HepG2 (cell line): ENCODE measurements around the gene PCP4L1. TPM values are rescaled to one million over a fixed set of nuclear protein-coding genes. Genes with fewer than 3 reads are reported as not detected.

Experiments used
- ATAC-seq: fragments of 200-7000 bp; cut with Tn5 transposase; 3 replicates; pipeline ENCODE4 v1.9.1; 2020; ENCODE audit warnings: mild to moderate bottlenecking, moderate library complexity
- BruUV-seq: library from RNA; stranded (reverse); fragments of 400-500 nt; replicated peaks from 2 replicates; lab custom pipeline; 2021; lab: Mats Ljungman, UMichigan
- CTCF ChIA-PET: fragments of 300-600 bp; formaldehyde crosslinking; extraction: SDS; loops from one replicate; lab custom pipeline; 2021; ENCODE audit warnings: low total read pairs, inconsistent platforms, low intra/inter-chr PET ratio; lab: Yijun Ruan, JAX
- POLR2A ChIA-PET: fragments of 350-600 bp; sonication (Branson Sonifier 250); formaldehyde crosslinking; loops from one replicate; lab custom pipeline; 2020; ENCODE audit warnings: antibody characterized with exemption, inconsistent platforms; lab: Yijun Ruan, JAX
- DNase-seq: peaks from one replicate; pipeline ENCODE4 v3.0.0-alpha.2; 2015; ENCODE audit warnings: low spot score
- FAIRE-seq: peaks from 3 replicates; lab custom pipeline; 2011; peaks lifted over from hg19 to GRCh38; lab: Jason Lieb, UNC
- H2AFZ ChIP-seq: one replicate; pipeline ENCODE4 v1.6.1; 2011; ENCODE audit warnings: low read length, inconsistent platforms
- H3K27ac ChIP-seq: fragments of 300-600 bp; 3 replicates; pipeline ENCODE4 v1.8.0; 2011; ENCODE audit warnings: mixed run types, mild to moderate bottlenecking, mixed read lengths, low read length, inconsistent platforms; ENCODE audit not compliant: insufficient read depth; ENCODE audit errors: extremely low read length
- H3K27me3 ChIP-seq, 2 experiments: fragments of 200-600 bp in 1 of 2; 2 replicates in 1 of 2; 3 replicates in 1 of 2; pipeline versions ENCODE4 v1.6.0 to v1.8.0; 2011; ENCODE audit warnings: low read length in 2 of 2, mild to moderate bottlenecking in 2 of 2, moderate library complexity in 2 of 2, inconsistent platforms in 1 of 2; ENCODE audit not compliant: insufficient read depth in 2 of 2, control insufficient read depth in 1 of 2
- H3K36me3 ChIP-seq, 2 experiments: fragments of 200-600 bp in 1 of 2; replicated peaks in 1 of 2; 2 replicates in 1 of 2; 3 replicates in 1 of 2; pipeline versions ENCODE4 v1.5.1 to v1.8.0; 2011; ENCODE audit warnings: low read length in 2 of 2, inconsistent platforms in 1 of 2; ENCODE audit not compliant: insufficient read depth in 2 of 2, control insufficient read depth in 1 of 2
- H3K4me1 ChIP-seq: 2 replicates; pipeline ENCODE4 v1.5.1; 2012; ENCODE audit warnings: low read length, inconsistent platforms; ENCODE audit not compliant: insufficient read depth
- H3K4me2 ChIP-seq: 2 replicates; pipeline ENCODE4 v1.6.0; 2011; ENCODE audit warnings: low read depth, low read length, inconsistent platforms
- H3K4me3 ChIP-seq, 3 experiments: fragments of 200-600 bp in 1 of 3; sonication (generic), shearing (Covaris generic) in 1 of 3; replicated peaks in 1 of 3; 2 replicates each; pipeline ENCODE4 v1.5.1; 2011 to 2016; ENCODE audit warnings: low read length in 3 of 3, inconsistent platforms in 2 of 3, low read depth in 2 of 3, mild to moderate bottlenecking in 2 of 3, control low read depth in 1 of 3, mixed read lengths in 1 of 3; ENCODE audit not compliant: insufficient read depth in 1 of 3
- H3K79me2 ChIP-seq: one replicate; pipeline ENCODE4 v1.6.1; 2011; ENCODE audit warnings: low read length, inconsistent platforms; ENCODE audit not compliant: insufficient read depth
- H3K9ac ChIP-seq: 2 replicates; pipeline ENCODE4 v1.6.0; 2011; ENCODE audit warnings: mild to moderate bottlenecking, low read depth, low read length, inconsistent platforms; ENCODE audit not compliant: insufficient read depth
- H3K9me3 ChIP-seq: 2 replicates; pipeline ENCODE4 v1.5.1; 2012; ENCODE audit warnings: mild to moderate bottlenecking, low read length
- H4K20me1 ChIP-seq: 2 replicates; pipeline ENCODE4 v1.6.0; 2011; ENCODE audit warnings: inconsistent platforms, mild to moderate bottlenecking, low read length, moderate library complexity; ENCODE audit not compliant: insufficient read depth
- CEBPB ChIP-seq: IDR thresholded peaks from 2 replicates; pipeline ENCODE4 v1.6.1; 2011; ENCODE audit warnings: low read depth, low read length, improper control_type of control experiment, borderline replicate concordance
- ZNF33B ChIP-seq: sonication (generic); formaldehyde crosslinking; IDR thresholded peaks from 2 replicates; pipeline ENCODE4 v1.5.1; 2020; ENCODE audit warnings: mild to moderate bottlenecking, missing genetic modification reagents
- WGBS: methylation state at CpG from one replicate; pipeline ENCODE4 v1.1.6; 2017; ENCODE audit warnings: low lambda C conversion rate; 5-methylcytosine and 5-hydroxymethylcytosine counted together
- in situ Hi-C: cut with HindIII; loops from 2 replicates; pipeline ENCODE4 v1.10.0; 2017; ENCODE audit warnings: low pct_unique_long_range_greater_than_20kb; ENCODE audit not compliant: extremely low pct_ligation_motif_present
- intact Hi-C: fragments of 100-400 bp; cut with micrococcal nuclease; formaldehyde crosslinking; loops from one replicate; pipeline ENCODE4 v1.10.0; 2022; ENCODE audit not compliant: unreplicated experiment
- microRNA-seq: library from miRNA; unstranded; fragments of <30 nt; microRNA quantifications from one replicate; pipeline ENCODE4, GENCODE V29; 2020
- polyA plus RNA-seq, 8 experiments: library from polyadenylated mRNA; depleted of rRNA in 3 of 8; stranded (reverse) in 7 of 8; unstranded in 1 of 8; fragments of >200 nt; fragmentation: Illumina TruSeq in 4 of 8; extraction: Trizol in 4 of 8; gene quantifications; 2 replicates each; pipeline versions ENCODE4 v1.2.1 to v1.2.3, GENCODE V29; 2011 to 2016; ENCODE audit warnings: low read depth in 4 of 8, missing spikeins in 1 of 8, mixed read lengths in 1 of 8; ENCODE audit not compliant: insufficient read depth in 1 of 8
- total RNA-seq, 5 experiments: library from RNA; depleted of rRNA; stranded (reverse); fragments of >200 nt; fragmentation: Illumina TruSeq; extraction: Trizol; gene quantifications; 2 replicates each; pipeline ENCODE4 v1.2.3, GENCODE V29; 2016; ENCODE audit warnings: low read depth in 1 of 5

Gene PCP4L1
- total and polyA plus RNA-seq, 2 of the 13 experiments (the other 11 are each of a cell fraction or from before 2014, with no cell fraction given), result 0.28 TPM; not detected in 1

- intact Hi-C loops (no loop called here), in situ Hi-C loops (no loop called here)
- no peak overlapping the region for H3K4me2 ChIP-seq
- WGBS, result 96% methylated on average over 9 of the region's 9 CpGs
- no peaks in the 10 kb centered on the region for H3K27me3 ChIP-seq
- CTCF ChIA-PET, result no interaction called here
- TF ChIP-seq CEBPB (peak; percentile 10; the same call in 1 of the 2 replicates), ZNF33B (CRISPR knock-in tag) (no peak)
- no peaks in the 10 kb centered on the region for H3K4me1 ChIP-seq
- no peaks in the 10 kb centered on the region for H3K79me2 ChIP-seq
- no peak overlapping the region for H2AFZ ChIP-seq
- H3K9ac ChIP-seq, result no peak overlapping the region
- DNase-seq (no peak), FAIRE-seq (no peak), ATAC-seq (no peak)
- H3K27ac ChIP-seq, result no peak overlapping the region
- H3K9me3 ChIP-seq, result no peaks in the 10 kb centered on the region
- H3K4me3 ChIP-seq, result no peak overlapping the region
- BruUV-seq, result no TSS peak
- H4K20me1 ChIP-seq, result no peaks in the 10 kb centered on the region
- POLR2A ChIA-PET, result interaction anchor here (2.1 kb wide), 1 partner anchor 19 kb away, joined by 9 read pairs; the partner anchor contains the start of gene SDHC
- H3K36me3 ChIP-seq, result peaks cover 8 to 67% of the 10 kb centered on the region in 2 experiments; a peak in 4 of 5 replicates
Measured at GRCh38 chr1:161333166-161333565, 74.6 kb downstream of the PCP4L1 start.

Small RNA genes within 50 kb of the gene (microRNA-seq; reads per million reads assigned to microRNA genes)
- 1.4 reads per million for gene MIR5187

Other genes starting within 250 kb of the PCP4L1 start
- 41.4 and 95.8 TPM in 2 replicates for gene F11R, start 237.6 kb upstream of the PCP4L1 start, total RNA-seq (2016; rRNA removed; fragmentation: Illumina TruSeq; extraction: Trizol)
- 105 and 145 TPM in 2 replicates for gene F11R, start 237.6 kb upstream of the PCP4L1 start, polyA plus RNA-seq (2011; rRNA removed)
- 0.31 TPM in 1 of 2 replicates, not detected in the other for gene TSTD1, start 219.8 kb upstream of the PCP4L1 start, total RNA-seq (2016; rRNA removed; fragmentation: Illumina TruSeq; extraction: Trizol)
- gene TSTD1, start 219.8 kb upstream of the PCP4L1 start, polyA plus RNA-seq (2011; rRNA removed), result 0.15 TPM in 1 of 2 replicates, not detected in the other
- gene USF1, start 212.8 kb upstream of the PCP4L1 start, total RNA-seq (2016; rRNA removed; fragmentation: Illumina TruSeq; extraction: Trizol), result 32.2 and 39.4 TPM in 2 replicates
- 26.9 and 40.0 TPM in 2 replicates for gene USF1, start 212.8 kb upstream of the PCP4L1 start, polyA plus RNA-seq (2011; rRNA removed)
- gene ARHGAP30, start 188.9 kb upstream of the PCP4L1 start, total RNA-seq (2016; rRNA removed; fragmentation: Illumina TruSeq; extraction: Trizol), result 0.20 TPM in 1 of 2 replicates, not detected in the other
- 0.13 and 0.17 TPM in 2 replicates for gene ARHGAP30, start 188.9 kb upstream of the PCP4L1 start, polyA plus RNA-seq (2011; rRNA removed)
- gene NECTIN4, start 169.2 kb upstream of the PCP4L1 start, total RNA-seq (2016; rRNA removed; fragmentation: Illumina TruSeq; extraction: Trizol), result 12.3 and 12.4 TPM in 2 replicates
- gene NECTIN4, start 169.2 kb upstream of the PCP4L1 start, polyA plus RNA-seq (2011; rRNA removed), result 5.9 and 9.2 TPM in 2 replicates
- 2.9 and 4.0 TPM in 2 replicates for gene KLHDC9, start 160.4 kb upstream of the PCP4L1 start, total RNA-seq (2016; rRNA removed; fragmentation: Illumina TruSeq; extraction: Trizol)
- 2.6 and 2.9 TPM in 2 replicates for gene KLHDC9, start 160.4 kb upstream of the PCP4L1 start, polyA plus RNA-seq (2011; rRNA removed)
- 63.6 and 90.3 TPM in 2 replicates for gene PFDN2, start 140.7 kb upstream of the PCP4L1 start, total RNA-seq (2016; rRNA removed; fragmentation: Illumina TruSeq; extraction: Trizol)
- 51.0 and 62.6 TPM in 2 replicates for gene PFDN2, start 140.7 kb upstream of the PCP4L1 start, polyA plus RNA-seq (2011; rRNA removed)
- 30.0 and 31.0 TPM in 2 replicates for gene NIT1, start 140.6 kb upstream of the PCP4L1 start, total RNA-seq (2016; rRNA removed; fragmentation: Illumina TruSeq; extraction: Trizol)
- 22.7 and 29.2 TPM in 2 replicates for gene NIT1, start 140.6 kb upstream of the PCP4L1 start, polyA plus RNA-seq (2011; rRNA removed)
- 12.6 and 14.0 TPM in 2 replicates for gene DEDD, start 126.1 kb upstream of the PCP4L1 start, total RNA-seq (2016; rRNA removed; fragmentation: Illumina TruSeq; extraction: Trizol)
- 27.8 and 31.2 TPM in 2 replicates for gene DEDD, start 126.1 kb upstream of the PCP4L1 start, polyA plus RNA-seq (2011; rRNA removed)
- gene UFC1, start 104.8 kb upstream of the PCP4L1 start, total RNA-seq (2016; rRNA removed; fragmentation: Illumina TruSeq; extraction: Trizol), result 72.8 and 96.5 TPM in 2 replicates
- gene UFC1, start 104.8 kb upstream of the PCP4L1 start, polyA plus RNA-seq (2011; rRNA removed), result 70.1 and 85.2 TPM in 2 replicates
- 7.4 and 10.1 TPM in 2 replicates for gene USP21, start 99.2 kb upstream of the PCP4L1 start, total RNA-seq (2016; rRNA removed; fragmentation: Illumina TruSeq; extraction: Trizol)
- gene USP21, start 99.2 kb upstream of the PCP4L1 start, polyA plus RNA-seq (2011; rRNA removed), result 31.0 and 33.1 TPM in 2 replicates
- 13.0 and 15.5 TPM in 2 replicates for gene PPOX, start 92.3 kb upstream of the PCP4L1 start, total RNA-seq (2016; rRNA removed; fragmentation: Illumina TruSeq; extraction: Trizol)
- 25.2 and 27.7 TPM in 2 replicates for gene PPOX, start 92.3 kb upstream of the PCP4L1 start, polyA plus RNA-seq (2011; rRNA removed)
- 26.7 and 35.6 TPM in 2 replicates for gene B4GALT3, start 81.2 kb upstream of the PCP4L1 start, total RNA-seq (2016; rRNA removed; fragmentation: Illumina TruSeq; extraction: Trizol)
- 40.4 and 45.0 TPM in 2 replicates for gene B4GALT3, start 81.2 kb upstream of the PCP4L1 start, polyA plus RNA-seq (2011; rRNA removed)
- gene ADAMTS4, start 59.7 kb upstream of the PCP4L1 start, total RNA-seq (2016; rRNA removed; fragmentation: Illumina TruSeq; extraction: Trizol), result 0.73 and 1.7 TPM in 2 replicates
- 0.51 and 0.56 TPM in 2 replicates for gene ADAMTS4, start 59.7 kb upstream of the PCP4L1 start, polyA plus RNA-seq (2011; rRNA removed)
- gene NDUFS2, start 56.4 kb upstream of the PCP4L1 start, total RNA-seq (2016; rRNA removed; fragmentation: Illumina TruSeq; extraction: Trizol), result 118 and 129 TPM in 2 replicates
- 70.1 and 89.9 TPM in 2 replicates for gene NDUFS2, start 56.4 kb upstream of the PCP4L1 start, polyA plus RNA-seq (2011; rRNA removed)
- 1.3 and 1.5 TPM in 2 replicates for gene FCER1G, start 43.5 kb upstream of the PCP4L1 start, total RNA-seq (2016; rRNA removed; fragmentation: Illumina TruSeq; extraction: Trizol)
- gene FCER1G, start 43.5 kb upstream of the PCP4L1 start, polyA plus RNA-seq (2011; rRNA removed), result 4.7 and 6.4 TPM in 2 replicates
- 4,370 and 6,293 TPM in 2 replicates for gene APOA2, start 35.1 kb upstream of the PCP4L1 start, total RNA-seq (2016; rRNA removed; fragmentation: Illumina TruSeq; extraction: Trizol)
- gene APOA2, start 35.1 kb upstream of the PCP4L1 start, polyA plus RNA-seq (2011; rRNA removed), result 18,293 and 18,774 TPM in 2 replicates
- 26.2 and 29.1 TPM in 2 replicates for gene TOMM40L, start 32.7 kb upstream of the PCP4L1 start, total RNA-seq (2016; rRNA removed; fragmentation: Illumina TruSeq; extraction: Trizol)
- 14.1 and 16.9 TPM in 2 replicates for gene TOMM40L, start 32.7 kb upstream of the PCP4L1 start, polyA plus RNA-seq (2011; rRNA removed)
- 0.60 and 0.95 TPM in 2 replicates for gene NR1I3, start 20.5 kb upstream of the PCP4L1 start, total RNA-seq (2016; rRNA removed; fragmentation: Illumina TruSeq; extraction: Trizol)
- gene NR1I3, start 20.5 kb upstream of the PCP4L1 start, polyA plus RNA-seq (2011; rRNA removed), result 0.56 and 0.62 TPM in 2 replicates
- 7.3 and 18.3 TPM in 2 replicates for gene MPZ, start 51.2 kb downstream of the PCP4L1 start, total RNA-seq (2016; rRNA removed; fragmentation: Illumina TruSeq; extraction: Trizol)
- 24.6 and 26.7 TPM in 2 replicates for gene MPZ, start 51.2 kb downstream of the PCP4L1 start, polyA plus RNA-seq (2011; rRNA removed)
- gene SDHC, start 55.6 kb downstream of the PCP4L1 start, total RNA-seq (2016; rRNA removed; fragmentation: Illumina TruSeq; extraction: Trizol), result 27.1 and 85.0 TPM in 2 replicates
- gene SDHC, start 55.6 kb downstream of the PCP4L1 start, polyA plus RNA-seq (2011; rRNA removed), result 199 and 229 TPM in 2 replicates
- not detected in 2 replicates for gene CFAP126, start 109.1 kb downstream of the PCP4L1 start, total RNA-seq (2016; rRNA removed; fragmentation: Illumina TruSeq; extraction: Trizol)
- gene CFAP126, start 109.1 kb downstream of the PCP4L1 start, polyA plus RNA-seq (2011; rRNA removed), result not detected in 2 replicates
- not detected in 2 replicates for gene FCGR2A, start 246.7 kb downstream of the PCP4L1 start, total RNA-seq (2016; rRNA removed; fragmentation: Illumina TruSeq; extraction: Trizol)
- gene FCGR2A, start 246.7 kb downstream of the PCP4L1 start, polyA plus RNA-seq (2011; rRNA removed), result 0.31 and 0.44 TPM in 2 replicates